HG02870 (cell line): ENCODE data around the gene PGS1.
A peak's percentile ranks its signal among the peaks of the same experiment; 100 is the strongest.
"Not testable (repeated sequence)": the region's sequence is repeated elsewhere in the genome, so short reads cannot be mapped to it uniquely, and the experiment has no call there.

Experiments
- ATAC-seq: cut with Tn5 transposase; IDR thresholded peaks from one replicate; pipeline ENCODE4 v1.9.1; 2021; ENCODE audit warnings: mild to moderate bottlenecking, moderate library complexity; ENCODE audit not compliant: unreplicated experiment

PGS1 gene, protein sequence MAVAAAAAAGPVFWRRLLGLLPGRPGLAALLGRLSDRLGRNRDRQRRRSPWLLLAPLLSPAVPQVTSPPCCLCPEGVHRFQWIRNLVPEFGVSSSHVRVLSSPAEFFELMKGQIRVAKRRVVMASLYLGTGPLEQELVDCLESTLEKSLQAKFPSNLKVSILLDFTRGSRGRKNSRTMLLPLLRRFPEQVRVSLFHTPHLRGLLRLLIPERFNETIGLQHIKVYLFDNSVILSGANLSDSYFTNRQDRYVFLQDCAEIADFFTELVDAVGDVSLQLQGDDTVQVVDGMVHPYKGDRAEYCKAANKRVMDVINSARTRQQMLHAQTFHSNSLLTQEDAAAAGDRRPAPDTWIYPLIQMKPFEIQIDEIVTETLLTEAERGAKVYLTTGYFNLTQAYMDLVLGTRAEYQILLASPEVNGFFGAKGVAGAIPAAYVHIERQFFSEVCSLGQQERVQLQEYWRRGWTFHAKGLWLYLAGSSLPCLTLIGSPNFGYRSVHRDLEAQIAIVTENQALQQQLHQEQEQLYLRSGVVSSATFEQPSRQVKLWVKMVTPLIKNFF

GRCh38 chr17:78378225-78379130, at the start of gene PGS1:
Gene PGS1 (plus strand): TSS chr17:78378649. CDS start chr17:78378666, 17 bp downstream.
- ATAC-seq: peak; percentile 67

DNA sequence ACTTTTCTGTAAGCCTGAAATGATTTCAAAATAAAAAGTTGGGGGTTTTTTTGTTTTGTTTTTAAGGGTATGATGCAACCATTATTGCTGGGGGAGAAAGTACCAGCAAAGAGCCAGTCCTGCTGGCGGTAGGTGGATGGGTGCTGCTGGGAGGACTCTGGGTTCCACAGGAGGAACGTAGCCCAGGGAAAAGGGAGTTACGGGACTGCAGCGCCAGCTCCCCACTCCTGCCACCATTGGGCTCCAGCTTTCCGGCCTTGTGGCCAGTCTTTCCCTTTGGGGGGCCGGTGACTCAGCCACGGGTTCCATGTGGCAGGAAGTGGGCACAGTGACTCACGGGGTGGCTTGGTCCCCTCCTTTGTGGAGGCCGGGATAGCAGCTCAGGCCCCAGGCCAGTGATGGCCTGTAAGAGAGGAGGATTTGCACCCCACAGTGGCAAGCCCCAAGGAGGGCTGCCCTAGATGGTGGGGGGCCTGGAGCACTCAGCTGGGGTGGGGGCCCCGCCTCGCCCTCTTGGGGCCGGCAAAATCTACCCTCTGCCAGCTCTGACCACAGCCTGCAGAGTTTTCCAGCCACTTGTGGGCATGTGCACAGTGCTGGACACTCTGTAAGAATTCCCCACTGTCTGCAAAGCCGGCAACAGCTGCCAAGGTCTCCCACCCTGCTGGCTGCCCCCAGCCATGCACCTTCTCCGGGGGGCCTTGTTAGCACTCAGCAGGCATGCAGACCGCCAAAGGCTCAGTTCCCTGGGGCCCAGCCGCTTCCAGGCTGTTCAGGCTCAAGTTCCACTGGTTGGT, 49.0 kb upstream of the PGS1 start:
- no peak for ATAC-seq

- ATAC-seq: no peak
Measured at GRCh38 chr17:78330570-78331224, 47.8 kb upstream of the PGS1 start.

GRCh38 chr17:78331355-78331754, 47.1 kb upstream of the PGS1 start:
- not testable (repeated sequence) for ATAC-seq

- ATAC-seq: no peak
Measured at GRCh38 chr17:78332991-78333390, 45.5 kb upstream of the PGS1 start.

- ATAC-seq: no peak
Measured at GRCh38 chr17:78335209-78335608, 43.2 kb upstream of the PGS1 start.

GRCh38 chr17:78337244-78338109, 41.0 kb upstream of the PGS1 start:
- peak; percentile 59 for ATAC-seq

DNA sequence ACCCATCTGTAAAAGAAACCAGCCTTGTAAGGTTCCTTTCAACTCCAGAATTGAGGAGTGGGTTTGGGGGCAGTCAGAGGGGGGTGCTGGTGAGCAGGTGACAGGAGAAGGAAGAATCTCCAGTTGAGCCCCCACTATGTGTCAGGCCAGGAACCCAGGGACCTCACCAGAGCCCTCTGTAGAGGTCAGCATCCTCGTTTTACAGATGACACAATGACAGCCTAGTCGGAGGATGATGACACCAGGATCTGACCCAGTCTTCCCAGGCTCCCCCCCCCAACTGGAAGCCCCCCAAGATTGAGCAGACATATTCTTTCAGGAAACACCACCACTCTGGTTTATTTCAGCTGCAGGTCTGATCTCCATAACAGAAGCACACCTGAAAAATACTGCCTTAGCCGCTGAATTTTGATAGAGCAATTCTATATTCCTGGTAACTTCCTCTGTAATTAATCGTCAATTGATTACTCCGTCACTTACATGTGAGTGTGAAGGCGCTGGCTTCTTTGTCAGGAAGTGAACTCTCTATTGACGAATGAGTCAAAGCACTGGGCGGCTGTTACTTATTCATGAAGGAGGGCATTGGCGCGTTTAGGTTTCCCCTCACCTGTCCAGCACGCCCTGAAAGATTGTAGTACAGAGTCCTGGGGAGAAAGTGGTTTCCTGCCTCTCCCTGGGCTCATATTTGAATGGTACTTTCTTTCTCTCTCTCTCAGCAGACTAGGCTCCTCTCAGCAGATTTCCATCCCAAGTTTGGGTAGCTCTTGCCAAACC, 39.8 kb upstream of the PGS1 start:
- ATAC-seq: no peak

DNA sequence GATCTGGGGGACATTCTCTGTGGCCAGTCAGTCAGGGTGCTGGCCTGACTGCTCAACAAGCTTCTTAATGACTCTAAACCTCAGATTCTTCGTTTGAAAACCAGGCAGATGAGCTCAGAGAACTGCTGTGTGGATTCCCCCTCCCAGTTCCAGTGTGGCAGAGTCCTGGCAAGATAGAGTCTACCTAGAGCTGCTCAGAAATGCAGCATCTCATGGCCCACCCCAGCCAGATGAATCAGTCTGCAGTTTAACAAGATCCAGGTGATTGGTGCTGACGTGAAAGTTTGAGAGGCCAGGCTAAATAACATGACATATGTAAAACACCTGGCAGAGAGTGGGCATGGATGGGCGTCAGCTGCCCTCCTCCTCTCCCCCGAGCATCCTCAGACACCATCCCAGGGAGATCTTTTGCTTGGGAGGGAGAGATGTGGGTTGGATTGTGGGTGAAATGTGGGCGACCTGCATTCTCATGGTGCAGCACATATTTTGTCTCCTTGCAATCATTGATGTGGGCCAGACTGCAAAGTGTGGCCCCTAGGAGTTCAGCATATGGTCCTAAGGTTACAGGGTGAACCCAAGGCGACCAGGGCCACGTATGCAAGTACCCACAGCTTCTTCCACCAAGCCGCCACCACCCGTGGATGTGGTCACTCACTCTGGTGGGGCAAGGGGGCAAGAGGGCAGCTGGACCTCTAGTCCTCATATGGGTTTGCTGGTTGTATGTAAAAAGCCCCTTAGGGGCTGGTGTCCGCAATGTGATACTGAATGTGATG, 38.1 kb upstream of the PGS1 start:
- no peak for ATAC-seq

GRCh38 chr17:78341559-78342448, 36.6 kb upstream of the PGS1 start:
- no peak for ATAC-seq

- no peak for ATAC-seq
Measured at GRCh38 chr17:78342449-78343186, 35.8 kb upstream of the PGS1 start.

DNA sequence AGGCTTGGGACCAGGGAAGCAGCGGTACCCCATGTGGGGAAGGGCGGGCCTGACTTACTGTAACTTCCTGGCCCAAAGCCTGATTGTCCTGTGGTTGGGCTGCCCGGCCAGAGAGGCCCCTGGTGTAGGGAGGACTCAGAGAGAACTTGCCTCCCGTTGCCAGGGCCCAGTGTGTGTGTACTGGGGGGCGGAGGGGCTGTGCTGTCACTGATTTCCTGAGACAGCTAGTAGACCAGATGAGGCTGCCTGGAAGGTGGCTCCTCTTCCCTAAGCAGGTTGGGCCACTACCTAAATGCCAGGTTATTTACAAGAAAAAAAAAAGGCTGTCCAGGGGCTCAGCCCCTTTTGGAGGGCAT, 35.3 kb upstream of the PGS1 start:
- ATAC-seq: no peak

DNA sequence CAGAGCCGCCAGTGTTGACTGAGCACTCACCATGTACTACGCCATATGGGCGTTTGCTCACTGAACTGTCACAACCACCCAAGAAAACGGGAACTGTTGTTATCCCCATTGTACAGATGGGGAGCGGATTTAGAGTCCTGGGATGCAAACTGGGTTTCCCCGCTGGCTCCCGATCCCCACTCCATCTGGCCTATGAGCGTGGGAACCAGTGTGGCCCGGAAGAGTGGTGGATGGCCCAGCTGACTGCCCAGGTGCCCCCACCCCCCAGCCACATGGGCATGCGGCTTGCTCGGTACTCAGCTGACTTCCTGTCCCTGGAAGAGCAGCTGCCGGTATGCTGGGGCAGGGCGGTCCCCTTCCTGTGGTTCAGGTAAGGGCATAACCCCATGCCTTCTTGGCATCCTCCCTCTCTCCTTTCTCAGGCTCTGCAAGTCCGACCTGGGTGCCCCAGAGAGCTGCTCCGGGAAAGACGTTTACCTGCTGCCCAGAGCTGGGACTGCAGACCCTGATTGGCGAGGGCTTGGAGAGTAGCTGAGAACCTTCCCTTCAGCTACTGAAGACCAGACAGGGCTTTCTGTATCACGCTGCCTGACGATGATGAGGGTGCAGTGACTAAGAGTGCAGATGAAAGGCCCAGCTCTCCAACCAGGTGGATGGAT, 34.8 kb upstream of the PGS1 start:
- no peak for ATAC-seq

- no peak for ATAC-seq
Measured at GRCh38 chr17:78344666-78345065, 33.8 kb upstream of the PGS1 start.

DNA sequence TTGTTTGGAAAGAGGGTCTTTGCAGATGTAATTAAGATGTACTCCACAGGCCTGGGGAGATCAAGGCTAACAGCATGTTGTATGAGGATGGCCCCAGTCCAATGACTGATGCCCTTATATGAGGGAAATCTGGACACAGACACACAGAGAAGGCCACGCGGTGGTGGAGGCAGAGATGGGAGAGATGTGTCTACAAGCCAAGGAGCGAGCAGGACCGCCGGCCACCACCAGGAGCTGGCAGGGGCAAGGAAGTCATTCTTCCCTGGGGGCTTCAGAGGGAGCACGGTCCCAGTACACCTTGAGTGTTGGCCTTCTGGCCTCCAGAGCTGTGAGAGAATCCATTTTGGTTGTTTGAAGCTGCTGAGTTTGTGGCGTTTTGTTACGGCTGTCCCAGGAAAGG, 33.3 kb upstream of the PGS1 start:
- ATAC-seq: no peak
